Kidney epithelial cell (primary cell): Measurements from ENCODE around the gene ZNF862. TPM values are rescaled to one million over a fixed set of nuclear protein-coding genes. Genes with fewer than 3 reads are reported as not detected.

Source experiments
- DNase-seq: peaks from one replicate; pipeline ENCODE4 v3.0.0-alpha.2; 2010; ENCODE audit warnings: low read depth
- H3K27me3 ChIP-seq: 2 replicates; pipeline ENCODE4 v1.6.0; 2011; ENCODE audit warnings: low read length; ENCODE audit not compliant: control insufficient read depth, insufficient read depth
- H3K36me3 ChIP-seq: 2 replicates; pipeline ENCODE4 v1.5.1; 2011; ENCODE audit warnings: low read length; ENCODE audit not compliant: control insufficient read depth, insufficient read depth
- H3K4me3 ChIP-seq: 2 replicates; pipeline ENCODE4 v1.5.1; 2011; ENCODE audit warnings: low read depth, mild to moderate bottlenecking, control low read depth, low read length
- total RNA-seq: library from RNA; depleted of rRNA; stranded (reverse); fragments of >200 nt; gene quantifications from 2 replicates; pipeline ENCODE4 v1.2.3, GENCODE V29; 2015
- TF ChIP-seq, protein P1 (sequence below): IDR thresholded peaks from 2 replicates; pipeline ENCODE4 v1.5.1; 2011; ENCODE audit warnings: mild to moderate bottlenecking, moderate library complexity, low read length, control low read depth, inconsistent platforms; ENCODE audit not compliant: insufficient read depth, poor library complexity, severe bottlenecking

Gene ZNF862
- total RNA-seq, 1 donor from 2014 or later = 7.2 TPM

DNA sequence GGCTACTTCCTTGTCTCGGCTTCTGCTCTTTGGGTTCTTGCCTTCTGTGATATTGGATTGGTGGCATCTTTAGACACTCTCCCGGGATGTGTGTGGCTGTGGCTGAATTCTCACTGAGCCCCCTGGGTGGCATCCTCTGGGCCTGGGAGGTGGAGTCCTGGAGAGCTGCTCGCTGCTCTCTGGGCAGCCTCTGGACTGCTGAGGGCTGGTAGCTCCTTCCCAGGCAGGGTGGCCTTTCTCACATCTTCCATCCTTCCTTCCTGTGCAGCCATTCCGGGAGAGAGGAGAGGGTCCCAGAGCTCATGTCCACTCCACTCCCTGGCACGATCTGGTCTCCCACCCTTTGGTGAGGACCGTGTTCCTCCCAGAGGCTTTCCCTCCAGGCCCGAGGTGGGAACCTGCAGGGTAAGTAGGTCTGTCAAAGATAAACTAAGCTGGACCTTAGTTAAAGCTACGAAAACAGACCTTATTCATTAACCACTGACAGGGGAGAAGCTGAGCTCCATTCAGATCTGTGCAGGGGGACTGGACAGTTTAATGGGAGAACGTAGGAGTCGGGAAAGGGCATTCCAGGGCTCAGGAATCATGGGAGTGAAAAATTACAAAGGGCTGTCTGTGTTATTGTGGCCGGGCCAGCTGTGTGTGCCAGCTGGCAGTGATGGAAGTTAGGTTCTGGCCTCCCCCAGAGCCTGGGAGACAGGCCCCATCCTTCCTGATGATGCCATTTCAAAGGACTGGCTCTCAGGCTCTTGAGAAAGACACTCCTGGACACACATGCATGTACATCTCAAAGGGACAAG, 44.3 kb downstream of the ZNF862 start:
- TF ChIP-seq, protein P1, sequence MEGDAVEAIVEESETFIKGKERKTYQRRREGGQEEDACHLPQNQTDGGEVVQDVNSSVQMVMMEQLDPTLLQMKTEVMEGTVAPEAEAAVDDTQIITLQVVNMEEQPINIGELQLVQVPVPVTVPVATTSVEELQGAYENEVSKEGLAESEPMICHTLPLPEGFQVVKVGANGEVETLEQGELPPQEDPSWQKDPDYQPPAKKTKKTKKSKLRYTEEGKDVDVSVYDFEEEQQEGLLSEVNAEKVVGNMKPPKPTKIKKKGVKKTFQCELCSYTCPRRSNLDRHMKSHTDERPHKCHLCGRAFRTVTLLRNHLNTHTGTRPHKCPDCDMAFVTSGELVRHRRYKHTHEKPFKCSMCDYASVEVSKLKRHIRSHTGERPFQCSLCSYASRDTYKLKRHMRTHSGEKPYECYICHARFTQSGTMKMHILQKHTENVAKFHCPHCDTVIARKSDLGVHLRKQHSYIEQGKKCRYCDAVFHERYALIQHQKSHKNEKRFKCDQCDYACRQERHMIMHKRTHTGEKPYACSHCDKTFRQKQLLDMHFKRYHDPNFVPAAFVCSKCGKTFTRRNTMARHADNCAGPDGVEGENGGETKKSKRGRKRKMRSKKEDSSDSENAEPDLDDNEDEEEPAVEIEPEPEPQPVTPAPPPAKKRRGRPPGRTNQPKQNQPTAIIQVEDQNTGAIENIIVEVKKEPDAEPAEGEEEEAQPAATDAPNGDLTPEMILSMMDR = no peak
- Histone ChIP-seq H3K36me3 (no peaks in the 10 kb centered on the region), H3K4me3 (no peak overlapping the region), H3K27me3 (no peaks in the 10 kb centered on the region)
- DNase-seq = no peak

DNA sequence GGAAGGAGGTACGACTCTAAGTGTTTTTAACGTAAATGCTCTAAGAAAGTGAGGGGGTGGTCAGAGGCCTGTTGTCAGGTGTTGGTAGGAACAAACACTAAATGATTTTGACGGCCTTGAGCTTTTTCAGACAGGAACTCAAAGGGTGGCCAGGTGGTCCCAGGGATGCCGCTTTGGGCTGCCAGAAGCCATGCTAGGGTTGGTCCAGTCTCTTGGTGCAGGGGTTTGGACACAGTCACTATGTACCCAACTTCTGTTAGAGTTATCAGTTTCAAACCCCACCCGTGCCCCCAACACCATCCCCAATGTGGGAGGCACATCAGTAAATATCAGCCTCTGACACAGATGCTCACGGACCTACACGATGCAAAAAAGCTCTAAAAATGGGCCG, 44.9 kb downstream of the ZNF862 start:
- DNase-seq = no peak
- TF ChIP-seq, protein P1 = no peak
- H3K36me3 ChIP-seq = no peaks in the 10 kb centered on the region
- H3K27me3 ChIP-seq = no peaks in the 10 kb centered on the region
- H3K4me3 ChIP-seq = no peak overlapping the region

DNA sequence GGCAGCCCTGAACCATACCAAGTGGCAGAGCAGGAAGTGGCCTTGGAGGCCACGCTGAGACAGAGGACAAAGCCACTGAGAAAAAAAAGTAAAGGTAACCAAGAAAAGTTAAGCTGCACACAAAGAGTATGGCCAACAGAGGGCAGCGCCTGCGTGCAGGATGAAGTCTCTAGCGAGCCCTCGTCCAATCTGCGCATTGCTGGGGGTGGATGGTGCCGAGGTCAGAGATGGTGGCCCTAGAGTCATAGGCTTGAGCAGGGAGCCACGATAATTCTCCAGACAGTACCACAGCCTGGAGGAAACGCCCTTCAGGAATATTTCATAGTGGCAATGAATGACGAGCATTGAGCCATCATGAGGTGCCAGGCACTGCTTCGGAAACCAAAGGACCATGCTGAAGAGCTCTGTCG, 45.3 kb downstream of the ZNF862 start:
- H3K27me3 ChIP-seq = no peaks in the 10 kb centered on the region
- no peak for DNase-seq
- no peaks in the 10 kb centered on the region for H3K36me3 ChIP-seq
- H3K4me3 ChIP-seq = no peak overlapping the region
- TF ChIP-seq, protein P1 = peak; percentile 73

DNA sequence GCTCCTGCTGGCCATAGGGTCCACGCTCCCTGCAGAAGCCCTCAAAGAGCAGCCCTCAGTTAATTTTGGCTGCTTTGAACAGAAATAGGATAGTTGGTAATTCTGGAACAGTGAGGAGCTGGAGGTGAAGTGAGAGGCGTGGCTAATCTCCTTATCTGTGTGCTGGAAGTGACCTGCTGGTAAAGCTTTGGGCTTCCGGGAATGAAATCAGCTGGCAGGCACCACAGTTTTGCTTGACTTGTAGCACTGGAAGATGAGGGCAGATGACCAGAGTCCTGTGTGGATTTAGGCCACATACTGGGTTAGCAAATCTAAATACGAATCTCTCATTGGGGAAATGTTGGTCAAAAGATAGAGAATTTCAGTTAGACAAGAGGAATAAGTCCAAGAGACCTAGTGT, 45.8 kb downstream of the ZNF862 start:
- H3K27me3 ChIP-seq = no peaks in the 10 kb centered on the region
- H3K36me3 ChIP-seq = no peaks in the 10 kb centered on the region
- TF ChIP-seq, protein P1 = no peak
- H3K4me3 ChIP-seq = no peak overlapping the region
- no peak for DNase-seq

DNA sequence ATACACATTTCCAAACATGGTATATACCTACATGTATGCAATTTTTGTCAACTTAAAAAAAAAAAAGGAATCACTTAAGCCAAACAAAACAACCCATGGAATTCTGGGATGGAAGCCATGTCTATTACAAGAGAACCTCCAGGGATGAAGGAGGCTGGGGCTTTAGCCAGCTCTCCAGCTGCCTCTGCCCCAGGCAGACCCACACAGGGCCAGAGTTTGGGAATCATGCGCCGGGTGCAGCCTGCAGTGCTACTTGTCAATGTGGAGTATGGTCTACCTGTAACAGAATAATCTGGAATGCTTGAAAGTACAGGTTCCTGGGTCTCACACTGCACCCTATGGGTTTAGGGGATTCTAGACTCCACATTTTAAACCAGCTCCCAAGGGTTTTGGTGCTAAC, 46.4 kb downstream of the ZNF862 start:
- no peak for DNase-seq
- Histone ChIP-seq H3K36me3 (no peaks in the 10 kb centered on the region), H3K27me3 (no peaks in the 10 kb centered on the region), H3K4me3 (no peak overlapping the region)
- TF ChIP-seq, protein P1 = no peak

DNA sequence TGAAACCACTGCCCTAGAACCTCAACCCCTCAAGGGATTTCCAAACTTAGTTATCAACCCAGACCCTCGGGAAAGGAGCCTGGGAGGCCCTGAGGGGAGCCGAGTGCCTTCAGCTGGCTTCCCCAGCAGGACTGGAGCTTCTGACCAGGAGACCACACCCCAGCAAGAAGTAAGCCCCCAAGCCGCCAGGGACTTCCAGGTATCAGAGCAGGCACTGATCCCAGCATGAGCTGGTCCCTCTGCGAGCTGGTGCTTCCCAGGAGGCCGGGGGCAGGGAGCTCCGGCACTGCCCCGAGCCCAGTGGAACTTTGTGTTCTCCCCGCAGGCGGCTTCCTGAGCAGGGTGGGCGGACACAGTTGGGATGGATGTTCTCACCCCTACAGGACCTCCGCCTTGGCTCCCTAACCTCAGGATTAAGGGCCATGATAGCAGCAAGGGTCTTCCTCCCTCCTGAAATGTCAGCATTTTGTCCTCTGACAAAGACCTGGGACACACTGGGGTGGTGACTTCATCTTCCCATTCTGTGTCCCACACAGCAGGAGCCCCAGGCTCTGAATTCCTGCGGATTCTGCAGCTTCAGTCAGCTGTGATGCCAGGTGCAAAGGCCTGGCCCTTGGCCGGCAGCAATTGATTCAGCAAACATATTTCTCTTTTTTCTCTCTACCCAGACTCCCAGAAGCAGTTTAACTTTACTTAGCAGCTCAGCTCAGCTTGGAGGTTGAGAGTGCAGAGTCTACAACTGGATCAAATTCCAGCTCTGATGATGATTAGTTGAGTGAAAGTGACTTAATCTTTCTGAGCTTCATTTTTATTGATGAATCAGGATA, 47.2 kb downstream of the ZNF862 start:
- Histone ChIP-seq H3K4me3 (no peak overlapping the region), H3K36me3 (no peaks in the 10 kb centered on the region), H3K27me3 (no peaks in the 10 kb centered on the region)
- DNase-seq = no peak
- TF ChIP-seq, protein P1 = no peak
